Endothelial cell (in vitro differentiated cells): ENCODE results near the gene XG. TPM values are rescaled to one million over a fixed set of nuclear protein-coding genes. Genes with fewer than 3 reads are reported as not detected.

Source experiments
- DNase-seq: peaks from one replicate; pipeline ENCODE4 v3.0.0; 2021; ENCODE audit warnings: low spot score
- H3K27ac Mint-ChIP-seq: one replicate; pipeline ENCODE4 v1.8.0; 2021; ENCODE audit warnings: mixed read lengths, inconsistent platforms; ENCODE audit not compliant: unreplicated experiment
- H3K27me3 Mint-ChIP-seq: one replicate; pipeline ENCODE4 v1.8.0; 2021; ENCODE audit warnings: mild to moderate bottlenecking, moderate library complexity, mixed read lengths, inconsistent platforms; ENCODE audit not compliant: unreplicated experiment
- H3K36me3 Mint-ChIP-seq: one replicate; pipeline ENCODE4 v1.8.0; 2021; ENCODE audit warnings: mild to moderate bottlenecking, low read depth, mixed read lengths, inconsistent platforms; ENCODE audit not compliant: unreplicated experiment
- H3K4me1 Mint-ChIP-seq: one replicate; pipeline ENCODE4 v1.8.0; 2021; ENCODE audit warnings: mild to moderate bottlenecking, mixed read lengths, inconsistent platforms; ENCODE audit not compliant: unreplicated experiment
- H3K4me3 Mint-ChIP-seq: one replicate; pipeline ENCODE4 v1.8.0; 2021; ENCODE audit warnings: mild to moderate bottlenecking, mixed read lengths, inconsistent platforms; ENCODE audit not compliant: unreplicated experiment
- H3K9me3 Mint-ChIP-seq: one replicate; pipeline ENCODE4 v1.8.0; 2021; ENCODE audit warnings: mixed read lengths, inconsistent platforms; ENCODE audit not compliant: unreplicated experiment
- total RNA-seq: library from RNA; stranded (reverse); fragmentation: NEBNext Ultra II Directional; extraction: Animal tissue kit (Norgen Biotek cat#: 25700); gene quantifications from one replicate; pipeline ENCODE4 v1.2.1, GENCODE V29; 2021; ENCODE audit not compliant: unreplicated experiment
- TF ChIP-seq, protein P1 (sequence below): fragments of 200-600 bp; sonication (generic); IDR thresholded peaks from one replicate; pipeline ENCODE4 v1.5.0; 2021; ENCODE audit warnings: antibody characterized with exemption; ENCODE audit not compliant: unreplicated experiment

Gene XG
- total RNA-seq, 1 donor from 2014 or later, result 0.18 TPM

DNA sequence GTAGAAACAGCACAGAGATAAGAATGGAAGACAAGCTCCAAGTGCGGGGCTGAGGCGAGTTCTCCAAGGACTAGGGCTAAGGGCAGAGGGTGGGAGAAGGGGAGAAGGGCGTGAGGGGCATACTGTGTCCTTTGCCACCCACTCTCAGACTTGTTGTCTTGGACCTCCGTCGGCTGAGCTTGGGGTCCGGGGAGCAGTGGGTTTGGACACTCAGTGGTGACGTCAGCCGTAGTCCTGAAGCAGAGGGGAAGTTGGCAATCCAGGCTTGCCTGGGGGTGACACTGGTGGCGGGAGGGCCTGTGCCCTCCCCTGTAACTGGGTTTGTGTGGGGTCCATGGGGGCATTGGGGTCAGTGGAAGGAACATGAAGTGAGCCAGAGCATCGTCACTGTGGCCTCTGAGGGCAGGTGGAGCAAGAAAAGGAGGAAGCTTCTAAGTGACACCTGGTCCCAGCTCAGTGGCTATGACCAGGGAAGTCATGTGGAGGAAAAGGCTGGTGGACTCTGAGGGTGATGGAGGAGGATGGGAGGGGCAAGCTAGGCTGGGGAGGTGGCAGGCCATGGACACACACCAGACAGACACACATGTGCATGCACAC, 43.1 kb upstream of the XG start:
- TF ChIP-seq, protein P1, sequence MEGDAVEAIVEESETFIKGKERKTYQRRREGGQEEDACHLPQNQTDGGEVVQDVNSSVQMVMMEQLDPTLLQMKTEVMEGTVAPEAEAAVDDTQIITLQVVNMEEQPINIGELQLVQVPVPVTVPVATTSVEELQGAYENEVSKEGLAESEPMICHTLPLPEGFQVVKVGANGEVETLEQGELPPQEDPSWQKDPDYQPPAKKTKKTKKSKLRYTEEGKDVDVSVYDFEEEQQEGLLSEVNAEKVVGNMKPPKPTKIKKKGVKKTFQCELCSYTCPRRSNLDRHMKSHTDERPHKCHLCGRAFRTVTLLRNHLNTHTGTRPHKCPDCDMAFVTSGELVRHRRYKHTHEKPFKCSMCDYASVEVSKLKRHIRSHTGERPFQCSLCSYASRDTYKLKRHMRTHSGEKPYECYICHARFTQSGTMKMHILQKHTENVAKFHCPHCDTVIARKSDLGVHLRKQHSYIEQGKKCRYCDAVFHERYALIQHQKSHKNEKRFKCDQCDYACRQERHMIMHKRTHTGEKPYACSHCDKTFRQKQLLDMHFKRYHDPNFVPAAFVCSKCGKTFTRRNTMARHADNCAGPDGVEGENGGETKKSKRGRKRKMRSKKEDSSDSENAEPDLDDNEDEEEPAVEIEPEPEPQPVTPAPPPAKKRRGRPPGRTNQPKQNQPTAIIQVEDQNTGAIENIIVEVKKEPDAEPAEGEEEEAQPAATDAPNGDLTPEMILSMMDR, result no peak
- H3K36me3 Mint-ChIP-seq, result peaks cover 31% of the 10 kb centered on the region
- peak overlapping the region; percentile 54 for H3K4me3 Mint-ChIP-seq
- H3K27ac Mint-ChIP-seq, result peak overlapping the region; percentile 98
- peaks cover 17% of the 10 kb centered on the region for H3K27me3 Mint-ChIP-seq
- H3K4me1 Mint-ChIP-seq, result peaks cover 64% of the 10 kb centered on the region
- DNase-seq, result no peak
- H3K9me3 Mint-ChIP-seq, result no peaks in the 10 kb centered on the region

DNA sequence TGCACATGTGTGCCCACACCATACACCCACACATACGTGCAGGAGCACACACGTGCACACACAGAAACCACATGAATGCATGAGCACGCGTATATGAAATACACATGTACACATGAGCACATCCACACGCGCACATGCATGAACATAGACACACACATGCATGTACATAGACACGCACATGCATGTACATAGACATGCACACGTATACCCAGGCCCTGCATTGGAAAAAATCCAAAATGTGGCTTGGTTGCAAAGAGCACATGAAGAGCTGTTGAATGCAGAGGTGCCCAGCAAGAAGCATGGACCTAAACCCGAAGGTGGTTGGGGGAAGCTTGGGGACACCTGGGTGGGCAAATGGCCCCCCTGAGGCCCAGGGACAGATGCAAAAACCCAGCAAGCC, 42.3 kb upstream of the XG start:
- TF ChIP-seq, protein P1, result no peak
- peak overlapping the region; percentile 98 for H3K27ac Mint-ChIP-seq
- H3K36me3 Mint-ChIP-seq, result peaks cover 32% of the 10 kb centered on the region
- no peak for DNase-seq
- H3K4me3 Mint-ChIP-seq, result no peak overlapping the region
- H3K4me1 Mint-ChIP-seq, result peaks cover 59% of the 10 kb centered on the region
- H3K27me3 Mint-ChIP-seq, result peaks cover 17% of the 10 kb centered on the region
- H3K9me3 Mint-ChIP-seq, result no peaks in the 10 kb centered on the region

DNA sequence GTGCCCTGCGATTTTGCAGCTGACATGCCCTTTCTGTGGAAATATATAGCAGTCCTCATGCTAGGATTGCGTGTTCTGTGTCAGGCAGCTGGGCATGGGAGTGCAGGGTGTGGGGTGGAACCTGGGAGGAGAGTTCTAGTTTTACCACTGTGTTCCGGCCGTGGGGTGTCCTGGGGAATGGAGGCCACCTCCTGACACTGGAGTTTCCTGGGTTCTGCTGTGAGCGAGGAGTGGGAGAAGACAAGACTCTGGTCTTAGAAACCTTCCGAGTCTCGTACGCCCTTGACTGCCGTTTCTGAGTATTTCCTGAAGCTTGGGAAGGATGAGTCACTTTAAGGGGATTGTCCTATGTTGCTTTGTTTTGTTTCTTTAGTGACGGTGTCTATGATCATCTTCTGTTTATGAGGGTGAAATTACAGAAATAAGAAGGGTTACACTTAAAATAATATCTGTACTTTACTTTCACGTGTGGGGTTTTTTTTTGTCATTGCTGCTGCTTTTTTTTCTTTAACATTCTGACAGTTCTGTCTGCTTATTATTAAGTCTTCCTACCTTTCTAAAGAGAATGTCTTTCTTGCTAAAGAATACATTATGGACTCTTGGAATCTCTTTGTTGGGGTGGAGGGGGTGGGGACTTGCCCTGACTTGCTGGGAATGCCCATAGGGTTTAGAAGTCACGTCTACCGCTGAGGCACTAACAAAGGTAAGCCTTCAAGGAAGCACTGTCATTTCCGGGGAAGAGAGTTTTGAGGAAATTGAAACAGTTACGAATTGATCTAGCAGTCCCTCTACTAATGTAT, 41.6 kb upstream of the XG start:
- H3K36me3 Mint-ChIP-seq, result peaks cover 39% of the 10 kb centered on the region
- peak overlapping the region; percentile 98 for H3K27ac Mint-ChIP-seq
- TF ChIP-seq, protein P1, result no peak
- H3K4me3 Mint-ChIP-seq, result peak overlapping the region; percentile 80
- peaks cover 57% of the 10 kb centered on the region for H3K4me1 Mint-ChIP-seq
- H3K9me3 Mint-ChIP-seq, result no peaks in the 10 kb centered on the region
- DNase-seq, result no peak
- H3K27me3 Mint-ChIP-seq, result peaks cover 17% of the 10 kb centered on the region

DNA sequence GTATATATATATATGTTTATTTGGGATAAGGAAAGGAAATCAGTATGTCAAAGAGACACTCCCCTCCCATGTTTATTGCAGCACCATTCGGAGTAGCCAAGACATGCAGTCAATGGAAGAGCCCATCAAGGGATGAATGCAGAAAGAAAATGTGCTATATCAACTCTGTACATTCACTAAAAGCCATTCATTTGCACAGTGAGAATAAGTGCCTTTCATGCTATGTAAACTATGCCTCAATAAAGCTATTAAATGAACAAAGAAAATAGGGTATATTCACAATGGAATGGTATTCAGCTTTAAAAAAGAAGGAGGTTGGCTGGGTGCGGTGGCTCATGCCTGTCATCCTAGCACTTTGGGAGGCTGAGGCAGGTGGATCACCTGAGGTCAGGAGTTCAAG, 40.4 kb upstream of the XG start:
- peaks cover 20% of the 10 kb centered on the region for H3K27me3 Mint-ChIP-seq
- no peak overlapping the region for H3K4me3 Mint-ChIP-seq
- no peaks in the 10 kb centered on the region for H3K9me3 Mint-ChIP-seq
- H3K4me1 Mint-ChIP-seq, result peaks cover 54% of the 10 kb centered on the region
- peaks cover 45% of the 10 kb centered on the region for H3K36me3 Mint-ChIP-seq
- DNase-seq, result no peak
- no peak overlapping the region for H3K27ac Mint-ChIP-seq
- TF ChIP-seq, protein P1, result no peak

DNA sequence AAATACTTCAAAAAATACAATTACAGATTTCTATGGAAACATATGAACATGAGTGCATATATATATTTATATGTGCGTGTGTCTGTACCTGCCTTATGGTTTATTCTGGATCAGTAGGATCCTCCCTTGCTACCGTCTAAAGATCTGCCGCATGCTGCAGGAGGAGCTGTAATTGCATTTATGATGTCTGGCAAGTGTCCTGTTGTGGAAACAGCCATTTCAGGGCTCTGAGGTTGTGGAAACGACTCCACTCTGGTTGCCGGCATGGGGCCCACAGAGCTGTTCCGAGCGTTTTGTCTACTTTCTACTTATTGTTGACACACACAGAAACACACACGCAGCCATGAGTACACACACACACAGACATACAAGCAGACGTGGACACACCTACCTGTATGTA, 39.4 kb upstream of the XG start:
- Mint-ChIP-seq H3K36me3 (peaks cover 46% of the 10 kb centered on the region), H3K4me1 (peaks cover 47% of the 10 kb centered on the region), H3K4me3 (no peak overlapping the region), H3K9me3 (no peaks in the 10 kb centered on the region), H3K27ac (no peak overlapping the region), H3K27me3 (peaks cover 15% of the 10 kb centered on the region)
- TF ChIP-seq, protein P1, result no peak
- no peak for DNase-seq
